NCI-H1417 treated with DMSO at 0.1 percent for 48 hours (cell line): Measurements from ENCODE around the gene ARHGAP6.
"Not testable (repeated sequence)": the region's sequence is repeated elsewhere in the genome, so short reads cannot be mapped to it uniquely, and the experiment has no call there.

ENCODE experiments used
- DNase-seq: peaks from one replicate; lab custom pipeline; 2025; lab: John Stamatoyannopoulos, UW

ARHGAP6 gene

GRCh38 chrX:11242704-11243103, 423.0 kb downstream of the ARHGAP6 start:
- DNase-seq, result no peak

GRCh38 chrX:11241720-11242119, 424.0 kb downstream of the ARHGAP6 start:
- no peak for DNase-seq

- no peak for DNase-seq
Observed at GRCh38 chrX:11239230-11239629, 426.5 kb downstream of the ARHGAP6 start.

- not testable (repeated sequence) for DNase-seq
Observed at GRCh38 chrX:11235377-11235776, 430.3 kb downstream of the ARHGAP6 start.

GRCh38 chrX:11215191-11215921, 450.4 kb downstream of the ARHGAP6 start:
- DNase-seq, result no peak

- no peak for DNase-seq
Observed at GRCh38 chrX:11214346-11215190, 451.2 kb downstream of the ARHGAP6 start.

- no peak for DNase-seq
Observed at GRCh38 chrX:11212741-11213140, 453.0 kb downstream of the ARHGAP6 start.

GRCh38 chrX:11210415-11210801, 455.3 kb downstream of the ARHGAP6 start:
- DNase-seq, result no peak

- DNase-seq, result no peak
Observed at GRCh38 chrX:11209798-11210414, 455.8 kb downstream of the ARHGAP6 start.

GRCh38 chrX:11206716-11207115, 459.0 kb downstream of the ARHGAP6 start:
- no peak for DNase-seq

- DNase-seq, result no peak
Observed at GRCh38 chrX:11205796-11206195, 459.9 kb downstream of the ARHGAP6 start.

- no peak for DNase-seq
Observed at GRCh38 chrX:11197671-11198070, 468.0 kb downstream of the ARHGAP6 start.

- DNase-seq, result no peak
Observed at GRCh38 chrX:11196476-11196875, 469.2 kb downstream of the ARHGAP6 start.

GRCh38 chrX:11193035-11193469, 472.7 kb downstream of the ARHGAP6 start:
- no peak for DNase-seq

- DNase-seq, result peak; percentile 98
Observed at GRCh38 chrX:11190745-11191510, 474.8 kb downstream of the ARHGAP6 start.

- no peak for DNase-seq
Observed at GRCh38 chrX:11189097-11189496, 476.6 kb downstream of the ARHGAP6 start.

GRCh38 chrX:11188664-11189063, 477.1 kb downstream of the ARHGAP6 start:
- DNase-seq, result no peak

- no peak for DNase-seq
Observed at GRCh38 chrX:11187001-11187400, 478.7 kb downstream of the ARHGAP6 start.

GRCh38 chrX:11185861-11186260, 479.9 kb downstream of the ARHGAP6 start:
- DNase-seq, result no peak

GRCh38 chrX:11180571-11180970, 485.1 kb downstream of the ARHGAP6 start:
- no peak for DNase-seq

- DNase-seq, result no peak
Observed at GRCh38 chrX:11172415-11172814, 493.3 kb downstream of the ARHGAP6 start.

GRCh38 chrX:11171956-11172355, 493.8 kb downstream of the ARHGAP6 start:
- DNase-seq, result no peak
